ENCODE measurements around the gene XIRP1. TPM values are rescaled to one million over a fixed set of nuclear protein-coding genes. Genes with fewer than 3 reads are reported as not detected.
A peak's percentile ranks its signal among the peaks of the same experiment; 100 is the strongest.

XIRP1 gene
- total RNA-seq, 1 donor, result under 0.01 TPM

DNA sequence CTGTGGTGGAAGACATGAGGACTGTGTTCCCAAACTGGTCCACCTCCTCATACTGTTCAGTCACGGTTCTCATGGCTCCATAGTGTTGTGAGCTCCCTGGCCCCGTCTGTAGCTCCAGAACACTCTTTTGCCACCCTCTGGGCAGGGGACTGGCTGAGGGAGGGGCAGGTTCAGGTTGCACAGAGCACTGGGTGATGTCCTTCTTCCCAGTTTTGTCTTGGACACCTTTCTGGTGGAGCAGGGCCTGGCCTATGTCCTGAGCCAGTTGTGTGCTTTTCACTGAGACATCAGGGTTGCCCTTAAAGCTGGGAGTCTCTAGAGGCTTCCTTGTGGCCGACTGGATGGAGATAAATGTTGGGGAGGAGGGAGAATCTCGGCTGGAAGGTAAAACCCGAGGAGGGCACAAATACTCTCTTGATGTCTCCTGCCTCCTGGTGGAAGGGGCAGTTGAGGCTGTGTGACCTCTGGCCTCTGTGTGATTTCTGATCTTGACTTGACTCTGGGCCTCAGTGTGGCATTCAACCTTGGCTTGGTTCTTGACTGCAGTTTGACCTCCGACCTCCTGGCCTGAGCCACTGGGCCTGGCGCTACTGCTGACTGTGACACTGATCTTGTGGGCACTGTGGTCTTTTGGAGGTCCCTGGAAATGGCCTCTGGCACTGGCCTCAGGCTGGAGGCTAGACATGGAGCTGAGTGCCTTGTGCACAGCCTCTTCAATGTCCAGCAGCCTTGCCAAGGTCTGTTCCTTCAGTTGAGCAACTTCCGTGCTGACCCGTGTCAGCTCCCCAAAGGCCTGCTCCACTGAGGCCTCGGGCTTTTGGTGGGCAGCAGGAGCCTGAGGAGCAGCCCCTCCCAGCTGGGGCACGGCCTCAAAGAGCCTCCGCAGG is 8.1 kb downstream of the XIRP1 start:
- H3K4me3 ChIP-seq (ENCODE audit: insufficient read depth, low read length), result no peak overlapping the region
- no peaks in the 10 kb centered on the region for H3K27me3 ChIP-seq (ENCODE audit: insufficient read depth, low read length)
- H3K4me1 ChIP-seq (ENCODE audit: insufficient read depth, low read length), result peaks cover 7% of the 10 kb centered on the region
- H3K36me3 ChIP-seq (ENCODE audit: insufficient read depth, low read length), result no peaks in the 10 kb centered on the region
- no peaks in the 10 kb centered on the region for H3K79me2 ChIP-seq (ENCODE audit: insufficient read depth, low read length)
- H4K20me1 ChIP-seq (ENCODE audit: insufficient read depth, low read length), result peaks cover under 1% of the 10 kb centered on the region
- H3K27ac ChIP-seq (ENCODE audit: low read depth, low read length), result no peak overlapping the region
- H2AFZ ChIP-seq (ENCODE audit: low read length), result no peak overlapping the region
- DNase-seq (ENCODE audit: insufficient read length, low spot score, missing footprints), result peak; percentile 73
- no peaks in the 10 kb centered on the region for H3K9me3 ChIP-seq (ENCODE audit: low read depth, low read length)
- TF ChIP-seq, protein P1, sequence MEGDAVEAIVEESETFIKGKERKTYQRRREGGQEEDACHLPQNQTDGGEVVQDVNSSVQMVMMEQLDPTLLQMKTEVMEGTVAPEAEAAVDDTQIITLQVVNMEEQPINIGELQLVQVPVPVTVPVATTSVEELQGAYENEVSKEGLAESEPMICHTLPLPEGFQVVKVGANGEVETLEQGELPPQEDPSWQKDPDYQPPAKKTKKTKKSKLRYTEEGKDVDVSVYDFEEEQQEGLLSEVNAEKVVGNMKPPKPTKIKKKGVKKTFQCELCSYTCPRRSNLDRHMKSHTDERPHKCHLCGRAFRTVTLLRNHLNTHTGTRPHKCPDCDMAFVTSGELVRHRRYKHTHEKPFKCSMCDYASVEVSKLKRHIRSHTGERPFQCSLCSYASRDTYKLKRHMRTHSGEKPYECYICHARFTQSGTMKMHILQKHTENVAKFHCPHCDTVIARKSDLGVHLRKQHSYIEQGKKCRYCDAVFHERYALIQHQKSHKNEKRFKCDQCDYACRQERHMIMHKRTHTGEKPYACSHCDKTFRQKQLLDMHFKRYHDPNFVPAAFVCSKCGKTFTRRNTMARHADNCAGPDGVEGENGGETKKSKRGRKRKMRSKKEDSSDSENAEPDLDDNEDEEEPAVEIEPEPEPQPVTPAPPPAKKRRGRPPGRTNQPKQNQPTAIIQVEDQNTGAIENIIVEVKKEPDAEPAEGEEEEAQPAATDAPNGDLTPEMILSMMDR (IDR thresholded peaks at IDR 0.05; ENCODE audit: extremely low read depth, low read depth, low read length), result no peak
- H3K4me2 ChIP-seq (ENCODE audit: insufficient read depth, low read length), result no peak overlapping the region

DNA sequence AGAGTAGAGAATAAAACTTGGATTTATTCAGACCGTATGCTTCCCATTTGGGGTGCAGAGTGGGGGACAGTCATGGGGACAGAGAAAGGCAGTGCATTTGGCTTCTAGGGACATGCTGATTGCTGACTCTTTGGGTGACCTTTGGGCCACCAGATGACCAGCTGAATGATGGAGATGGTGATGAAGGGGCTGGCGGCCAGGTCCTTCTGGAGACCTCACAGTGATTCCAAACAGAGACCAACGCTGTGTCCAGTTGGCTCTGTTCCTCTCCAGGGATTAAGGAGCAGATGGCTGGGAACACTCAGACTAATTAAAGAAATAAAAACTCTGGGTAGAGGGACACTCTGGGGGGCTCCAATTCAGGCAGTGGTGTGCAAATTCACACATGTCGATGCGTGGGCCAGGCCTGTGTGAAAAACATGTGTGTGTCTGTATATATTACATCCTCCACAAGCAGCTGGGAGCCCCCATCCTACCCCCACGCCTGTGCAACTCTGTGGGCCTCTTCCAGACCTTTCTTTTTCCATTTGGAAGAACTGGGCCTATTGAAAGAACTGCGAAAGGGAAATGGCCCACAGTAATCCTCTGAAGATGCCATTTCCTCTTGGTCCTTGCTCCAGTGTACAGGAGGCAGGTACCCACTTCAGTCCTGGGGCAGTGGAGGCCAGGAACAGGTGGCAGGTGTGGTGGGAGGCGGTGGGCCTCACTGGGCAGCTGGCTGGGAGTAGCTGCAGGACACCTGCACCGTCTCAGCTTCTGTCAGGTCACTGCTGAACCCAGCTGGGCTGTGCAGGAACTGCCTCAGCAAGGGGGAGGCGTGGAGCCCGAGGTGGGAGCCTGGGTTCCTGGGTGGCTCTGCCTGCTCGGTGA is 8.9 kb downstream of the XIRP1 start:
- H4K20me1 ChIP-seq (ENCODE audit: insufficient read depth, low read length), result no peaks in the 10 kb centered on the region
- DNase-seq (ENCODE audit: insufficient read length, low spot score, missing footprints), result peak; percentile 82
- H3K36me3 ChIP-seq (ENCODE audit: insufficient read depth, low read length), result no peaks in the 10 kb centered on the region
- TF ChIP-seq, protein P1 (IDR thresholded peaks at IDR 0.05; ENCODE audit: extremely low read depth, low read depth, low read length), result no peak
- no peak overlapping the region for H2AFZ ChIP-seq (ENCODE audit: low read length)
- H3K4me3 ChIP-seq (ENCODE audit: insufficient read depth, low read length), result no peak overlapping the region
- H3K27ac ChIP-seq (ENCODE audit: low read depth, low read length), result no peak overlapping the region
- H3K27me3 ChIP-seq (ENCODE audit: insufficient read depth, low read length), result no peaks in the 10 kb centered on the region
- no peak overlapping the region for H3K4me2 ChIP-seq (ENCODE audit: insufficient read depth, low read length)
- no peaks in the 10 kb centered on the region for H3K9me3 ChIP-seq (ENCODE audit: low read depth, low read length)
- no peaks in the 10 kb centered on the region for H3K79me2 ChIP-seq (ENCODE audit: insufficient read depth, low read length)
- peaks cover 8% of the 10 kb centered on the region for H3K4me1 ChIP-seq (ENCODE audit: insufficient read depth, low read length)

DNA sequence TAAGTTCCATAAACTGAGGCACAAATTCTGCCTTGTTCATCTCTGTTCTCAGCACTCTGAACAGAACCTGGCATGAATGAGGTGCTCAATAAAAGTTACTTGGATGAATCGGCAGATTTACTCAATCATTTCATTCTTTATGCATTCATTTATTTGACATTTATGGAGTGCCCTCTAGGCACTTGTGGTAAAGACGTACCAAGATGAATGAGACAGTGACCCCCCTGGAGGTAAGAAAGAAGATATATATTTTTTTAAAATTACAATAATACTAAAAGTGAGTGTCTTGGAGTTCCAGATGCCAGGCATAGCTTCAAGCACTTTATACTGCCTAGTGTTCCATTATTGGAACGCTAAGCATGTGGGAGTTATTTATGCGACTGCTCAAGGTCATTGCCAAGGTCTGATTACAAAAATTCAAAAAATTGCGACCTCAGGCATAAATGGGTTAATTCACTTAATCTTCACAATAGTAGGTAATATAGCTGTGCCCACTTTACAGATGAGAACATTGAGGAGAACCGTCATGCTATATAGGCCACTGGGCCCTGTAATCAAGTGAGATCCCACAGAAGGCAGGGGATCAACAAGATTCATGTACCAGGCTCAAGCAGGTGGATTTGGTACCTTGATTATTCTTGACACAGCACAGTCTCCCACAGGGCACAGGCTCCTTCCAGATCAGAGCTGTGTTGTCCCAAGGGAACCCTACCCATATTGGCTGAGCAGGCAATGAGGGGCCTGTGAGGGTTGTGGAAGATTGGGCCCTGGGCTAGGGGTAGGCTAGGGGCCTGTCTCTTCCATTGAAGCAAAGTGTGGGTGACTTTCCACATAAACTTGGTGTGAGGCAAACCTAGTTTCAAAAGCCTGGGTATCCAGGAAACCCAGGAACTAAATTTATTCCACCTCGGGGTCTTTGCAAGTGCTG is 10.7 kb downstream of the XIRP1 start:
- H3K79me2 ChIP-seq (ENCODE audit: insufficient read depth, low read length), result no peaks in the 10 kb centered on the region
- no peak overlapping the region for H2AFZ ChIP-seq (ENCODE audit: low read length)
- H3K27ac ChIP-seq (ENCODE audit: low read depth, low read length), result no peak overlapping the region
- no peaks in the 10 kb centered on the region for H3K9me3 ChIP-seq (ENCODE audit: low read depth, low read length)
- H3K4me1 ChIP-seq (ENCODE audit: insufficient read depth, low read length), result peaks cover 21% of the 10 kb centered on the region
- no peaks in the 10 kb centered on the region for H3K36me3 ChIP-seq (ENCODE audit: insufficient read depth, low read length)
- no peaks in the 10 kb centered on the region for H3K27me3 ChIP-seq (ENCODE audit: insufficient read depth, low read length)
- H4K20me1 ChIP-seq (ENCODE audit: insufficient read depth, low read length), result no peaks in the 10 kb centered on the region
- peak overlapping the region; percentile 68 for H3K4me3 ChIP-seq (ENCODE audit: insufficient read depth, low read length)
- DNase-seq (ENCODE audit: insufficient read length, low spot score, missing footprints), result peak; percentile 83
- H3K4me2 ChIP-seq (ENCODE audit: insufficient read depth, low read length), result peak overlapping the region; percentile 83
- TF ChIP-seq, protein P1 (IDR thresholded peaks at IDR 0.05; ENCODE audit: extremely low read depth, low read depth, low read length), result no peak
